Epidermal melanocyte (primary cell): ENCODE measurements around the gene SNRPD2.

Experiments
- DNase-seq: peaks from one replicate; pipeline ENCODE4 v3.0.0; 2011; ENCODE audit warnings: low spot score; ENCODE audit not compliant: insufficient read length

The SNRPD2 gene

GRCh38 chr19:45657520-45658167, 34.1 kb downstream of the SNRPD2 start:
- DNase-seq: no peak

GRCh38 chr19:45655073-45655472, 36.7 kb downstream of the SNRPD2 start:
- no peak for DNase-seq

- no peak for DNase-seq
Observed at GRCh38 chr19:45653634-45654033, 38.1 kb downstream of the SNRPD2 start.

DNA sequence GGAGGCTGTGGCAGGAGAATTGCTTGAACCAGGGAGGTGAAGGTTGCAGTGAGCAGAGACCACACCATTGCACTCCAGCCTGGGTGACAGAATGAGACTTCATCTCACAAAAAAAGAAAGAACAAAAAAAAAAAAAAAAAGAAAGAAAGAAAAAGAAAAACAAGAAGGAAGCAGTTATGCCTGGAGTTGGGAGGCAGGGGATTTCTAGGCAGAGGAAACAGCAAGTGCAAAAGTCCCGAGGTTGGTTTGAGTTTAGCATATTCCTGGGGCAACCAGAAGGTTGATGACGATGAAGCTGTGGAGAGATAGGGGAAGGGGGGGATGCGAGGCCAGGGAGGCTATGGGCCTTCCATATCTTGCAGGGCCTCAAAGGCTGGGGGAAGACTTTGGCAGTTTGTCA, 41.0 kb downstream of the SNRPD2 start:
- DNase-seq: no peak

GRCh38 chr19:45646345-45646698, 45.4 kb downstream of the SNRPD2 start:
- DNase-seq: no peak

- DNase-seq: peak; percentile 95
Observed at GRCh38 chr19:45645631-45646344, 46.0 kb downstream of the SNRPD2 start.

DNA sequence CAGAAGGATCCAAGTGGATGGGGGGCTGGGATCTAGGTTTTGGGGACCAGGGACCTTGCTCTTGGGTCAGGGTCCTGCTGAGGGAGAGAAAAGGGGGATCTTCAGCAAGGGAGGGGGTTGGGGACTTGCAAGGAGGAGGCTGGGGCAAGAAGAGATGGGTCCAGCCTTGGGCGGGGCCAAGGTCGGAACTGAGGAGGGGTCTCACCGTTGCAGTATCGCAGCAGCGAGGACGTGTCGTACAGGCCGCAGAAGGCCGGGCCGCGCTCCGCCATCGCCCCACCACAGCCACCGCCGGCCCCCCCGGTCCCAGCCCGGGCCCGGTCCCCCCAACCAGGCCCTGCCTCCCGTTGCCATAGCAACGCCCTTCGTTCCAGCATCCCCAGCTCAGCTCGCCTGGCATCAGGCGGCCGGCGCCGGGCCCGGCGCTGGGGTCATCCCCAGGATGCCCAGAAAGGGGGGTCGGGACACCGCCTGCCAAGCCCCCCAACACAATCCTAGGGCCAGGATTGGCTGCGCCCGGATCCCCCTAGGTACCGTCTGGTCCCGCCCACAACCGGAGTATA, 46.6 kb downstream of the SNRPD2 start:
- DNase-seq: no peak

DNA sequence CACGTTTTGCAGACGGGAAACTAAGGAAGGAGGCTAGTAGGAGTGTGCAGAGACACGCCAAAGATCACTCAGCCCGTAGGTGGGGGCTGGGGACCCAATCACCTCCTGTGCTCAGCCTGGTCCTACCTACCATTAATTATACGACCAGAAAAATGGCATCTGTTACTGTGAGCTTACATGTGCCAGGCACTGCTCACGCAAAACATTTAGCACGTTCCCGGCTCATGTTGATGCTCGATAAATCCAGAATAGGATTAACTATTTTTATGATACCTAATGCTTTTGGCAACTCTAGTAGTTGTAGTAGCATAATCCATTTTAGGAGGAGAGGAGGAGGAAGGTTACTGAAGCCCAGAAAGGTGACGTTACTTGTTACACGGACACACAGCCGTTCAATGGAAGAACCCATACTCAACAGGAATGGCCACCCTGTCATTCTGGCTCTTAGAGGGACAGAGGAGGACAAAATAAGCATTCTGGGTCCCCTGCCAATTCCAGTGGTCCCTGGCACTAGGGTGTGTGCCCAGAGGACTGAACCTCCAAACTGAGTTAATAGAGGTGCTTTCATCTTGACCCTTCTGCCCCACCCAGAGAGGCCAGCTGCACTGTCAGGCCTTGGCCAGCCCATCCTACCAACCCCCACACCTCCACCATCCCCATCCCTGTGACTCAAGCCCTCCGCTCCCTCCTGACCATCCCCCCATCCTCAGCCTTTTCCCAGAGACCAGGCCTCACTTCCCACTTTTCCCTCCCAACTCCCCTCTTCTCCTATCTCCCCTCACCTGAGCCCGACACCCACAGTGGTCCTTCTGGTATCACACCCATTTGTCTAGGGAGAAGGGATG, 47.6 kb downstream of the SNRPD2 start:
- no peak for DNase-seq

GRCh38 chr19:45643024-45643926, 48.5 kb downstream of the SNRPD2 start:
- DNase-seq: peak; percentile 95

DNA sequence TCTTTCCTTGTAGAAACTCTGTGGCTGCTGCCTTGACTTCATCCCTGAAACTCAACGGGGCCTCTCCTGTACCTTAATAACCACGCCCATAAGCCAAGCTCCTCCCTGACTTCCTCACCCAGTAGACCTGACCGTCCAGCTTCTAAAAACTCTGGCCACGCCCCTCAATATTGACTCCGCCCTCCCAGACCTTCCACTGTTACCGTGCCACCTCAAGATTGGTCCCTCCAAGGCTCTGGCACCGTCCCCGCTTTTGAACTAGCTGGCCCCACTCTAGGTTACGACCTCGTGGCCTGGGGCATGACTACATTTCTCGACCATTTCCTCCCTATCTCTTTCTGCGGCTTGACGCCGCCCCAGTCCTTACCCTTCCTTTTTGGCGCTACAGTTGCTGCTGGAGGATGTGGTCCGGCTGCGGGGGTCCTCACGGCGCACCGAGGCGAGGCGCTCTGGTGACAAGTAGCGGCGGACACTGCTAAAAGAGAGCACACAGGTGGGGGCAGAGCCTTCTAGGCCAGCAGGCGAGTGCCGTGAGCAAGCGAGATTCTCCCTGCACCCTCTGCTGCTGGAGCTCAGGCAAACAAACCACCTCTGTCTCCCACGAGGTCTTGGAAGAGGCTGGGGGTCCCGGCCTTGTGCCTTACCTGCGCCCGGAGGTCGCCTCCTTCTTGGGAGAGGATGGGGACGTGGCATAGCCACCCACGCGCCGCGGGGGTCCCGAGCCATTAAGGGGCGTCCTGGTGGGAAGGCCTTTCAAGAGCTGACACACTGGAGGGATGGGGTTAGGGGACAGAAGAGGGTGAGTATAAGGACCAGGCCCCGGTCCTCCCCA, 50.3 kb downstream of the SNRPD2 start:
- DNase-seq: peak; percentile 66

GRCh38 chr19:45640849-45641273, 50.9 kb downstream of the SNRPD2 start:
- no peak for DNase-seq

- peak; percentile 60 for DNase-seq
Observed at GRCh38 chr19:45638930-45639729, 52.6 kb downstream of the SNRPD2 start, which contains the start of gene EML2. TSS of gene EML2 (minus strand) at chr19:45639397. CDS start at chr19:45639376, 21 bp downstream.

DNA sequence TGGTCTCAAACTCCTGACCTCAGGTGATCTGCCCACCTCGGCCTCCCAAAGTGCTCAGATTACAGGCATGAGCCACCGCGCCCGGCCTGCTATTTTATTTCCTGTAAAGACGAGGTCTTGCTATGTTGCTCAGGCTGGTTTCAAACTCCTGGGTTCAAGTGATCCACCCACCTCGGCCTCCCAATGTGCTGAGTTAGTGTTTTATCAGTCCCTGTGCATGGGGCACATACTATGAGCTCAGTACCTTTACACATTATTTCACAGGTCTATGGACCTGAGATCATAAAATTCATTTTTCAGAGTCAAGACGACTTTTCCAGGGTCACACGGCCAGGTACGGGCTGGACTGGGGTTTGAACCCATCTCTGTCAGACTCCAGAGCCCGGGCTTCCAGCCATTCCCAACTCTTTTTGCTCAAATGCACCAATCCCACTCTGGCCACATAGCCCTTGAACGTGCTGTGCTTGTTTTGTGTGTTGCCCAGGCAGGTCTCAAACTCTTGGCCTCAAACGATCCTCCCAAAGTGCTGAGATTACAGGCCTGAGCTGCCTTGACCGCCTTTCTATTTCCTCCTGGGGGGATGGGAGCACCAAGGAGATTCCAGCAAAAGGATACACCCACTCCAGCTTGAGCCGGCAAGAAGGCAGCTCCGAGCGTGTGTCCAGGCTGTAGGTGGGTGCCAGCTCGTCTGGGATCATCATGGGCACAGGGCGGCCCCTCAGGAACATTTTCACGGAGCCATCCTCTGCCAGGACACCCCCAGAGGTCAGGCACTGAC, 53.7 kb downstream of the SNRPD2 start:
- peak; percentile 31 for DNase-seq
